ENCODE measurements around the gene AMER1.

GRCh38 chrX:64230123-64230970 is 24.8 kb upstream of the AMER1 start, which contains the start of gene ASB12:
- TF ChIP-seq CTCF (IDR thresholded peaks at IDR 0.05) (no peak), POLR2A (IDR thresholded peaks at IDR 0.05) (no peak), POLR2AphosphoS5 (IDR thresholded peaks at IDR 0.05) (no peak)
